PFSK-1 (cell line): Measurements from ENCODE around the gene RIN3.

ENCODE experiments used
- POLR2AphosphoS5 ChIP-seq: IDR thresholded peaks from 2 replicates; pipeline ENCODE4 v1.6.1; 2012; ENCODE audit warnings: low read depth, mild to moderate bottlenecking, control low read depth, low read length, moderate library complexity
- REST ChIP-seq, 2 experiments: IDR thresholded peaks; 2 replicates each; pipeline versions ENCODE4 v1.6.1 to v1.8.0; 2011 to 2012; ENCODE audit warnings: low read depth in 2 of 2, low read length in 2 of 2, control low read depth in 1 of 2, inconsistent platforms in 1 of 2, mild to moderate bottlenecking in 1 of 2, moderate library complexity in 1 of 2; ENCODE audit not compliant: insufficient read depth in 1 of 2
- SIN3A ChIP-seq: IDR thresholded peaks from 2 replicates; pipeline ENCODE4 v1.6.1; 2012; ENCODE audit warnings: mild to moderate bottlenecking, low read length, moderate library complexity, borderline replicate concordance; ENCODE audit not compliant: insufficient read depth
- TAF1 ChIP-seq: IDR thresholded peaks from 2 replicates; pipeline ENCODE4 v1.6.1; 2012; ENCODE audit warnings: low read length, control low read depth, borderline replicate concordance; ENCODE audit not compliant: insufficient read depth

GRCh38 chr14:92579244-92579936 is 65.8 kb downstream of the RIN3 start:
- TF ChIP-seq TAF1 (no peak), POLR2AphosphoS5 (no peak), REST (IDR thresholded peaks at IDR 0.05; ENCODE audit: insufficient read depth in 1 of 2, low read depth in 2 of 2, low read length in 2 of 2) (no peak), SIN3A (no peak)
